ENCODE measurements around the gene JARID2. TPM values are rescaled to one million over a fixed set of nuclear protein-coding genes. Genes with fewer than 3 reads are reported as not detected.

JARID2 gene
- total and polyA plus RNA-seq, 11 donors, result 3.5 to 12.2 (median 7.5) TPM

- Histone ChIP-seq H3K9me3 (no peaks in the 10 kb centered on the region), H3K4me1 (peaks cover 0 to 20% (median 10%) of the 10 kb centered on the region in 12 donors), H3K36me3 (peaks cover 0 to 39% (median 14%) of the 10 kb centered on the region in 9 donors), H3K27me3 (no peaks in the 10 kb centered on the region), H3K4me3 (no peak overlapping the region), H3K27ac (no peak overlapping the region)
- intact Hi-C loops (cut with DNase I), result no loop called here
- 84 to 96% (median 90%) methylated on average over 12 of the region's 12 CpGs for WGBS, 4 donors
- no peak for DNase-seq
- ATAC-seq, result no peak
- TF ChIP-seq CTCF (IDR thresholded peaks at IDR 0.05), result no peak
- TF ChIP-seq POLR2A (IDR thresholded peaks at IDR 0.05), result no peak
These were observed 287.6 kb downstream of the JARID2 start for GRCh38 chr6:15533379-15534026.

GRCh38 chr6:15534974-15535373 is 289.1 kb downstream of the JARID2 start:
- TF ChIP-seq POLR2A (IDR thresholded peaks at IDR 0.05) (no peak), CTCF (IDR thresholded peaks at IDR 0.05) (no peak)
- Histone ChIP-seq H3K9me3 (no peaks in the 10 kb centered on the region), H3K27me3 (no peaks in the 10 kb centered on the region), H3K4me3 (no peak overlapping the region), H3K36me3 (peaks cover 0 to 29% (median 11%) of the 10 kb centered on the region in 9 donors), H3K4me1 (peaks cover 0 to 26% (median 10%) of the 10 kb centered on the region in 12 donors), H3K27ac (peak overlapping the region in 1 of 12 donors; percentile 23)
- intact Hi-C loops (cut with DNase I), result no loop called here
- ATAC-seq (peak in 3 of 4 donors; percentile 21 to 58 (median 30)), DNase-seq (no peak)
- 82 to 87% (median 85%) methylated on average over 3 of the region's 3 CpGs for WGBS, 4 donors

- no peaks in the 10 kb centered on the region for H3K27me3 ChIP-seq
- peak overlapping the region in 1 of 12 donors; percentile 23 for H3K27ac ChIP-seq
- peaks cover 0 to 22% (median 5%) of the 10 kb centered on the region in 9 donors for H3K36me3 ChIP-seq
- DNase-seq (no peak), ATAC-seq (no peak)
- H3K9me3 ChIP-seq, result no peaks in the 10 kb centered on the region
- no peak overlapping the region for H3K4me3 ChIP-seq
- TF ChIP-seq CTCF (IDR thresholded peaks at IDR 0.05), result no peak
- TF ChIP-seq POLR2A (IDR thresholded peaks at IDR 0.05), result no peak
- 90 to 97% (median 94%) methylated on average over 3 of the region's 3 CpGs for WGBS, 4 donors
- intact Hi-C loops (cut with DNase I), result no loop called here
- peaks cover 0 to 32% (median 10%) of the 10 kb centered on the region in 12 donors for H3K4me1 ChIP-seq
These were observed 289.8 kb downstream of the JARID2 start for GRCh38 chr6:15535495-15536197.

- 54 to 74% (median 69%) methylated on average over 4 of the region's 4 CpGs for WGBS, 4 donors
- ATAC-seq, result peak in 2 of 4 donors; percentile 14 to 38
These were observed 290.5 kb downstream of the JARID2 start for GRCh38 chr6:15536198-15536955.

More at GRCh38 chr6:15536198-15536955, 290.5 kb downstream of the JARID2 start:
- H3K4me1 ChIP-seq, result peaks cover 0 to 33% (median 10%) of the 10 kb centered on the region in 12 donors
- DNase-seq, result no peak
- intact Hi-C loops (cut with DNase I), result no loop called here
- no peak overlapping the region for H3K4me3 ChIP-seq
- no peaks in the 10 kb centered on the region for H3K27me3 ChIP-seq
- H3K27ac ChIP-seq, result no peak overlapping the region
- no peaks in the 10 kb centered on the region for H3K9me3 ChIP-seq
- H3K36me3 ChIP-seq, result peaks cover 0 to 16% (median 5%) of the 10 kb centered on the region in 9 donors
- TF ChIP-seq CTCF (IDR thresholded peaks at IDR 0.05) (no peak), POLR2A (IDR thresholded peaks at IDR 0.05) (no peak)

All from heart left ventricle (tissue), 16 donors.